Tibial nerve (tissue), 4 donors: ENCODE results near the gene CCDC88C. TPM values are rescaled to one million over a fixed set of nuclear protein-coding genes. Genes with fewer than 3 reads are reported as not detected.

Experiments
- DNase-seq, 2 donors: peaks; one replicate each; pipeline ENCODE4 v3.0.0-alpha.2; 2019; ENCODE audit warnings: low spot score in 2 of 2
- H3K27ac ChIP-seq, 4 donors: fragments of 200-600 bp; sonication (generic) in 3 of 4; one replicate each; pipeline ENCODE4 v1.5.1; 2017 to 2019; ENCODE audit warnings: mild to moderate bottlenecking in 1 of 4
- H3K27me3 ChIP-seq, 2 donors: fragments of 200-600 bp; sonication (generic) in 1 of 2; one replicate each; pipeline versions ENCODE4 v1.5.1 to v1.6.0; 2017 to 2019
- H3K36me3 ChIP-seq, 3 donors: fragments of 200-600 bp; sonication (generic); one replicate each; pipeline ENCODE4 v1.5.1; 2018 to 2019
- H3K4me1 ChIP-seq, 4 donors: fragments of 200-600 bp; sonication (generic) in 3 of 4; one replicate each; pipeline ENCODE4 v1.5.1; 2017 to 2019
- H3K4me3 ChIP-seq, 4 donors: fragments of 200-600 bp; sonication (generic) in 3 of 4; one replicate each; pipeline ENCODE4 v1.5.1; 2017 to 2019; ENCODE audit warnings: mild to moderate bottlenecking in 1 of 4, moderate library complexity in 1 of 4
- H3K9me3 ChIP-seq, 4 donors: fragments of 200-600 bp; sonication (generic) in 3 of 4; one replicate each; pipeline ENCODE4 v1.5.1; 2017 to 2019
- CTCF ChIP-seq, 5 experiments: fragments of 200-600 bp in 3 of 5; fragments of 450-650 bp in 2 of 5; sonication (generic) in 3 of 5; IDR thresholded peaks; one replicate each; pipeline ENCODE4 v1.5.1; 2016 to 2019; ENCODE audit warnings: antibody characterized with exemption in 5 of 5, mild to moderate bottlenecking in 3 of 5, moderate library complexity in 2 of 5
- EP300 ChIP-seq, 2 donors: sonication (generic); formaldehyde crosslinking; IDR thresholded peaks; one replicate each; pipeline ENCODE4 v1.6.1; 2017; ENCODE audit warnings: antibody characterized with exemption in 2 of 2, mild to moderate bottlenecking in 1 of 2
- POLR2A ChIP-seq, 2 donors: fragments of 450-650 bp; IDR thresholded peaks; one replicate each; pipeline ENCODE4 v1.6.1; 2017; ENCODE audit warnings: antibody characterized with exemption in 2 of 2, mild to moderate bottlenecking in 2 of 2, moderate library complexity in 2 of 2
- WGBS, 2 donors: methylation state at CpG; one replicate each; pipeline ENCODE4 v1.1.5; 2018; 5-methylcytosine and 5-hydroxymethylcytosine counted together
- total RNA-seq, 4 donors: library from RNA; depleted of rRNA; stranded (reverse); fragments of >200 nt; gene quantifications; one replicate each; pipeline ENCODE4 v1.1.0, GENCODE V29; 2016

CCDC88C gene
- total RNA-seq, 4 donors from 2014 or later = 3.6 to 12.6 (median 6.8) TPM

GRCh38 chr14:91371011-91371989 is 46.3 kb downstream of the CCDC88C start:
- H3K36me3 ChIP-seq = no peaks in the 10 kb centered on the region
- no peaks in the 10 kb centered on the region for H3K9me3 ChIP-seq
- H3K4me1 ChIP-seq = peaks cover 0 to 29% (median 10%) of the 10 kb centered on the region in 4 donors
- H3K27ac ChIP-seq = no peak overlapping the region
- no peak overlapping the region for H3K4me3 ChIP-seq
- no peaks in the 10 kb centered on the region for H3K27me3 ChIP-seq
- TF ChIP-seq CTCF (IDR thresholded peaks at IDR 0.05) (no peak), POLR2A (IDR thresholded peaks at IDR 0.05) (no peak), EP300 (IDR thresholded peaks at IDR 0.05) (no peak)
- 73 to 75% methylated on average over 11 to 14 of the region's 19 CpGs for WGBS, 2 donors
- DNase-seq = no peak

- H3K27ac ChIP-seq = no peak overlapping the region
- H3K36me3 ChIP-seq = no peaks in the 10 kb centered on the region
- DNase-seq = no peak
- peaks cover 0 to 29% (median 10%) of the 10 kb centered on the region in 4 donors for H3K4me1 ChIP-seq
- no peaks in the 10 kb centered on the region for H3K27me3 ChIP-seq
- TF ChIP-seq EP300 (IDR thresholded peaks at IDR 0.05) = no peak
- WGBS, 2 donors = 33 to 34% methylated on average over 22 to 24 of the region's 24 CpGs
- no peak overlapping the region for H3K4me3 ChIP-seq
- H3K9me3 ChIP-seq = no peaks in the 10 kb centered on the region
Measured at GRCh38 chr14:91369628-91370445, 47.8 kb downstream of the CCDC88C start.

- Histone ChIP-seq H3K4me1 (peaks cover 0 to 21% (median 10%) of the 10 kb centered on the region in 4 donors), H3K27ac (no peak overlapping the region), H3K36me3 (no peaks in the 10 kb centered on the region), H3K9me3 (no peaks in the 10 kb centered on the region), H3K27me3 (no peaks in the 10 kb centered on the region), H3K4me3 (no peak overlapping the region)
- WGBS, 2 donors = 85 to 89% methylated on average over 19 of the region's 19 CpGs
- TF ChIP-seq EP300 (IDR thresholded peaks at IDR 0.05) (no peak), POLR2A (IDR thresholded peaks at IDR 0.05) (no peak), CTCF (IDR thresholded peaks at IDR 0.05) (no peak)
- no peak for DNase-seq
Measured at GRCh38 chr14:91368776-91369416, 48.7 kb downstream of the CCDC88C start.

- Histone ChIP-seq H3K4me3 (no peak overlapping the region), H3K4me1 (peaks cover 0 to 12% (median 5%) of the 10 kb centered on the region in 4 donors), H3K27me3 (no peaks in the 10 kb centered on the region), H3K36me3 (no peaks in the 10 kb centered on the region), H3K27ac (no peak overlapping the region), H3K9me3 (no peaks in the 10 kb centered on the region)
- WGBS, 2 donors = 76 to 77% methylated on average over 19 to 22 of the region's 22 CpGs
- no peak for DNase-seq
- no peak for TF ChIP-seq POLR2A (IDR thresholded peaks at IDR 0.05)
- no peak for TF ChIP-seq CTCF (IDR thresholded peaks at IDR 0.05)
- no peak for TF ChIP-seq EP300 (IDR thresholded peaks at IDR 0.05)
Measured at GRCh38 chr14:91367173-91368171, 50.1 kb downstream of the CCDC88C start.
